Endothelial cell of umbilical vein (primary cell): ENCODE data around the gene CELSR3. TPM values are rescaled to one million over a fixed set of nuclear protein-coding genes. Genes with fewer than 3 reads are reported as not detected.

ENCODE experiments used
- BruUV-seq: library from RNA; stranded (reverse); fragments of 400-500 nt; replicated peaks from 2 replicates; lab custom pipeline; 2021; lab: Mats Ljungman, UMichigan
- CTCF ChIA-PET: fragments of 300-600, 350-600 bp; sonication (Branson Sonifier 250); formaldehyde crosslinking; loops from one replicate; lab custom pipeline; 2021; ENCODE audit warnings: antibody characterized with exemption, inconsistent platforms; lab: Charles Lee
- POLR2A ChIA-PET: fragments of 300-600, 350-600 bp; sonication (Branson Sonifier 250); formaldehyde crosslinking; loops from one replicate; lab custom pipeline; 2021; ENCODE audit warnings: antibody characterized with exemption, inconsistent platforms; lab: Charles Lee
- DNase-seq: peaks from one replicate; pipeline ENCODE4 v3.0.0-alpha.2; 2011; ENCODE audit warnings: low read depth, low spot score
- FAIRE-seq: peaks from 2 replicates; lab custom pipeline; 2011; peaks lifted over from hg19 to GRCh38; lab: Jason Lieb, UNC
- H2AFZ ChIP-seq: 2 replicates; pipeline ENCODE4 v1.6.0; 2012; ENCODE audit warnings: low read depth, low read length, control low read depth, inconsistent platforms
- H3K27ac ChIP-seq: 2 replicates; pipeline ENCODE4 v1.5.1; 2011; ENCODE audit warnings: low read depth, mild to moderate bottlenecking, control low read depth, low read length, moderate library complexity; ENCODE audit not compliant: insufficient read depth
- H3K27me3 ChIP-seq, 2 experiments: 2 replicates each; pipeline versions ENCODE4 v1.6.0 to v1.6.1; 2011; ENCODE audit warnings: low read length in 2 of 2, mixed read lengths in 1 of 2; ENCODE audit not compliant: control insufficient read depth in 2 of 2, insufficient read depth in 2 of 2
- H3K36me3 ChIP-seq, 2 experiments: 2 replicates in 1 of 2; 3 replicates in 1 of 2; pipeline ENCODE4 v1.5.1; 2011; ENCODE audit warnings: low read length in 2 of 2, mild to moderate bottlenecking in 1 of 2, moderate library complexity in 1 of 2; ENCODE audit not compliant: control insufficient read depth in 2 of 2, insufficient read depth in 2 of 2; ENCODE audit errors: extremely low read depth in 1 of 2
- H3K4me1 ChIP-seq: 3 replicates; pipeline ENCODE4 v1.5.1; 2011; ENCODE audit warnings: mild to moderate bottlenecking, low read length; ENCODE audit not compliant: control insufficient read depth, insufficient read depth; ENCODE audit errors: extremely low read depth
- H3K4me2 ChIP-seq: 2 replicates; pipeline ENCODE4 v1.6.1; 2011; ENCODE audit warnings: low read length, control low read depth, mixed read lengths; ENCODE audit not compliant: insufficient read depth
- H3K4me3 ChIP-seq, 3 experiments: fragments of 200-600 bp in 1 of 3; sonication (generic), shearing (Covaris generic) in 1 of 3; replicated peaks in 1 of 3; 2 replicates each; pipeline ENCODE4 v1.5.1; 2011 to 2016; ENCODE audit warnings: control low read depth in 3 of 3, low read length in 3 of 3, mild to moderate bottlenecking in 2 of 3, inconsistent platforms in 1 of 3, low read depth in 1 of 3, moderate library complexity in 1 of 3; ENCODE audit not compliant: insufficient read depth in 1 of 3
- H3K79me2 ChIP-seq: 2 replicates; pipeline ENCODE4 v1.6.0; 2012; ENCODE audit warnings: low read length, inconsistent platforms; ENCODE audit not compliant: control insufficient read depth, insufficient read depth
- H3K9ac ChIP-seq: replicated peaks from 2 replicates; pipeline ENCODE3; 2011; ENCODE audit warnings: low read length, control low read depth; ENCODE audit not compliant: insufficient read depth; ENCODE audit errors: extremely low read depth
- H3K9me1 ChIP-seq: replicated peaks from 3 replicates; pipeline ENCODE4 v1.6.0; 2011; ENCODE audit warnings: mild to moderate bottlenecking, low read length; ENCODE audit not compliant: control insufficient read depth, insufficient read depth; ENCODE audit errors: extremely low read depth
- H3K9me3 ChIP-seq: replicated peaks from 2 replicates; pipeline ENCODE4 v1.5.1; 2012; ENCODE audit warnings: low read length, inconsistent platforms; ENCODE audit not compliant: control insufficient read depth, insufficient read depth
- H4K20me1 ChIP-seq: replicated peaks from 2 replicates; pipeline ENCODE3; 2011; ENCODE audit warnings: mild to moderate bottlenecking, low read length; ENCODE audit not compliant: control insufficient read depth, insufficient read depth; ENCODE audit errors: extremely low read depth
- FOS ChIP-seq: IDR thresholded peaks from 2 replicates; pipeline ENCODE4 v1.6.1; 2011; ENCODE audit warnings: mild to moderate bottlenecking, low read length, moderate library complexity, borderline replicate concordance; ENCODE audit not compliant: insufficient read depth
- MYC ChIP-seq: IDR thresholded peaks from one replicate; pipeline ENCODE4 v1.6.1; 2011; ENCODE audit warnings: mild to moderate bottlenecking, low read depth, low read length
- POLR2A ChIP-seq: IDR thresholded peaks from 2 replicates; pipeline ENCODE4 v1.6.1; 2012; ENCODE audit warnings: low read depth, mild to moderate bottlenecking, control low read depth, low read length
- POLR2AphosphoS5 ChIP-seq: IDR thresholded peaks from 2 replicates; pipeline ENCODE4 v1.6.1; 2012; ENCODE audit warnings: low read depth, mild to moderate bottlenecking, control low read depth, low read length, moderate library complexity; ENCODE audit not compliant: insufficient read depth
- dilution Hi-C: fragments of 300-500 bp; cut with MboI; formaldehyde crosslinking; loops from one replicate; pipeline ENCODE4 v1.15.0; 2019; ENCODE audit warnings: low sequenced_read_pairs; ENCODE audit not compliant: extremely low pct_ligation_motif_present
- intact Hi-C: fragments of 100-400 bp; cut with micrococcal nuclease; formaldehyde crosslinking; loops from one replicate; pipeline ENCODE4 v1.10.0; 2022
- polyA plus RNA-seq, 4 experiments: library from polyadenylated mRNA; depleted of rRNA in 3 of 4; stranded (reverse) in 3 of 4; unstranded in 1 of 4; fragments of >200 nt; gene quantifications; 2 replicates each; pipeline versions ENCODE4 v1.2.1 to v1.2.3, GENCODE V29; 2011 to 2012; ENCODE audit warnings: missing spikeins in 1 of 4
- total RNA-seq: library from RNA; stranded (reverse); gene quantifications from 2 replicates; pipeline ENCODE4 v1.2.3, GENCODE V29; 2021
- TF ChIP-seq, protein P1 (sequence below), 2 donors: IDR thresholded peaks; 1 replicate in 1 of 2; 2 replicates in 1 of 2; pipeline ENCODE4 v1.5.1; 2011; ENCODE audit warnings: low read length in 2 of 2, mild to moderate bottlenecking in 2 of 2, moderate library complexity in 2 of 2, control low read depth in 1 of 2, inconsistent platforms in 1 of 2, low read depth in 1 of 2; ENCODE audit not compliant: insufficient read depth in 1 of 2; ENCODE audit errors: extremely low read depth in 1 of 2

The CELSR3 gene
- total and polyA plus RNA-seq, 2 donors (not counting 3 experiments of a cell fraction or from before 2014, with no cell fraction given): 0.25 to 0.71 TPM

DNA sequence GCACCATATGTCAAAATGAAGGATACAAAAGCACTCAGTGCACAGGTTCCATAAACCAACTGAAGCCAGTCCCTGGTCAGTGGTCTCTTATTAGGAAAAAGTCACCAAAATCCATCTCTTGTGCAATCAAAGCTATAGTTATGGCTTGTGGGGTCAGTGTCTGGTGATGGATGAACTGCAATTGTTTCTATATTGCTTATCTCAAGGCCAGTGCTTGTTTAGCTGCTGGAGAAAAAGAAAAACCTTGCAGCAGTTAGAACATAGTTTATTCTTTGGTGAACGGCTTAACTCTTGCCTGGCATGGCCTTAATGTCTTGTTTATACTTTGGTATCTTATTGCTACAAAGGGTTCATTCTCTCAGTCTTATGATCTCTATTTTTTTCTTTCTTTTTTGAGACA lies 50.4 kb downstream of the CELSR3 start:
- Histone ChIP-seq H3K4me2 (no peak overlapping the region), H3K9me3 (peaks cover 3% of the 10 kb centered on the region), H3K79me2 (peaks cover 13% of the 10 kb centered on the region), H3K27me3 (no peaks in the 10 kb centered on the region), H2AFZ (no peak overlapping the region), H3K9me1 (no peaks in the 10 kb centered on the region), H3K4me3 (no peak overlapping the region), H3K9ac (no peak overlapping the region), H3K27ac (no peak overlapping the region), H3K36me3 (no peaks in the 10 kb centered on the region), H4K20me1 (no peaks in the 10 kb centered on the region), H3K4me1 (peaks cover 14% of the 10 kb centered on the region)
- no TSS peak for BruUV-seq
- FAIRE-seq (no peak), DNase-seq (no peak)
- ChIA-PET POLR2A (no interaction called here), CTCF (interaction anchor here (1.1 to 1.5 kb wide), 2 partner anchors 24 to 49 kb away, joined by 3 read pairs; partner anchors contain the start of gene UCN2)
- dilution Hi-C loops (no loop called here), intact Hi-C loops (no loop called here)
- TF ChIP-seq, protein P1, sequence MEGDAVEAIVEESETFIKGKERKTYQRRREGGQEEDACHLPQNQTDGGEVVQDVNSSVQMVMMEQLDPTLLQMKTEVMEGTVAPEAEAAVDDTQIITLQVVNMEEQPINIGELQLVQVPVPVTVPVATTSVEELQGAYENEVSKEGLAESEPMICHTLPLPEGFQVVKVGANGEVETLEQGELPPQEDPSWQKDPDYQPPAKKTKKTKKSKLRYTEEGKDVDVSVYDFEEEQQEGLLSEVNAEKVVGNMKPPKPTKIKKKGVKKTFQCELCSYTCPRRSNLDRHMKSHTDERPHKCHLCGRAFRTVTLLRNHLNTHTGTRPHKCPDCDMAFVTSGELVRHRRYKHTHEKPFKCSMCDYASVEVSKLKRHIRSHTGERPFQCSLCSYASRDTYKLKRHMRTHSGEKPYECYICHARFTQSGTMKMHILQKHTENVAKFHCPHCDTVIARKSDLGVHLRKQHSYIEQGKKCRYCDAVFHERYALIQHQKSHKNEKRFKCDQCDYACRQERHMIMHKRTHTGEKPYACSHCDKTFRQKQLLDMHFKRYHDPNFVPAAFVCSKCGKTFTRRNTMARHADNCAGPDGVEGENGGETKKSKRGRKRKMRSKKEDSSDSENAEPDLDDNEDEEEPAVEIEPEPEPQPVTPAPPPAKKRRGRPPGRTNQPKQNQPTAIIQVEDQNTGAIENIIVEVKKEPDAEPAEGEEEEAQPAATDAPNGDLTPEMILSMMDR (IDR thresholded peaks at IDR 0.05; ENCODE audit: extremely low read depth in 1 of 2, insufficient read depth in 1 of 2, low read depth in 1 of 2, low read length in 2 of 2): no peak
- no peak for TF ChIP-seq MYC

DNA sequence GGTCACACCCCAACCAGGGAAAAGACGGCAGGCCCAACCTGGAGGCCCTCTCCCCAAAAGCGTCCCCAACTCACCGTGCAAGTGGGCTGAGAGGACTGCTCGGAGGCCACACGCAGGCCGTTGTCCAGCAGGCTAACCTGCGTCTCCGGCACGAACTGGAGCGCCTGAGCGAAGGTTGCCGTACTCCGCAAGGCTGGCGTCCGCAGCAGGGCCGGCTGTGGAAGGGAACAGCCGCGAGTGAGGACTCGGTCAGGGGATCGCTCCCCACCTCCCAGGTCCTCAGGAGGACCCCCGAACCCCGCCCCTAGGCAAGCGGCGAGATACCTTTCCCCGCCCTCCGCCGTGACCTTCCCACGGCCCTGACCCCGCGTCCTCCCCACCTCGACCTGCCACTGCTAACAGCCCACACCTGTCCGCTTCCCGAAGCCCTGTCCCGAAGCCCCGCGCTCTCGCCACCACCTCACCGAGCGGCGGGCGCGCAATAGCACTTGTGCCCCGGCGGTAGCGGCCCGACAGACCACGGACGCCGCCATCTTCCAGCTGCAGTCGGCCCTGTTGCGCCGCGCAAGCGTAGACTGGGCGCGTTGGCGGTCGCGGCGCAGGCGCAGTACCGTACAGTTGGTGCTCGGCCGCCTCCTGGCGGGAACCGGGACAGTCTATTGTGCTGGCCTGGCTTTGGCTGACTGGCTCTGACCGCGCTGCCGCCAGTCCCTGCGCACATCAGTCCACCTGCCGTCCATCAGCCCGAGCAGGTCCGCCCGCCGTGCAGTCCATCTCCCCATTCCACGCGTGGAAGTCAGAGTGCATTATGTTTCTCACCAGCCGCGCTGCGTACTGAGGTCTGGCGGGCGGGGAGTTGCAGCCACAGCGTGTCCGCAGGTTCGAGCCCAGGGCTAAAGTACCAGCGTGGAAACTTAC lies 53.3 kb downstream of the CELSR3 start, which contains the start of gene UQCRC1:
UQCRC1 (minus strand) TSS at position 559 of the 918 bp plus-strand sequence; CDS start at position 533, 26 bp downstream.
- Histone ChIP-seq H3K9me1 (no peaks in the 10 kb centered on the region), H3K9ac (peak within 1 kb of the TSS; percentile 64), H4K20me1 (no peaks in the 10 kb centered on the region), H3K27ac (peak within 1 kb of the TSS; percentile 9), H3K27me3 (no peaks in the 10 kb centered on the region), H3K36me3 (peaks cover 5 to 15% of the 10 kb centered on the region in 2 experiments), H3K4me1 (peaks cover 13% of the 10 kb centered on the region), H3K9me3 (no peaks in the 10 kb centered on the region), H3K4me2 (peak within 1 kb of the TSS; percentile 87), H3K79me2 (peaks cover 13% of the 10 kb centered on the region), H2AFZ (peak within 1 kb of the TSS; percentile 83), H3K4me3 (peak within 1 kb of the TSS; percentile 52 to 85 (median 73))
- FAIRE-seq: peak; percentile 98
- dilution Hi-C loops: no loop called here
- TF ChIP-seq POLR2AphosphoS5 (peak; percentile 97), MYC (no peak), FOS (no peak), POLR2A (peak; percentile 96)
- TF ChIP-seq, protein P1 (IDR thresholded peaks at IDR 0.05; ENCODE audit: extremely low read depth in 1 of 2, insufficient read depth in 1 of 2, low read depth in 1 of 2, low read length in 2 of 2): peak; percentile 52 to 84
- BruUV-seq: no TSS peak
- DNase-seq: peak; percentile 96
- CTCF ChIA-PET: interaction anchor here (0.5 to 2.0 kb wide), 9 partner anchors 15 to 336 kb away, joined by 3 to 11 read pairs (median 4); partner anchors contain the start of genes CELSR3 and SLC26A6
- POLR2A ChIA-PET: no interaction called here
- intact Hi-C loops: loop anchor here (1.0 to 2.0 kb wide), 6 partner anchors 26 to 415 kb away; partner anchors contain the start of genes NCKIPSD, PFKFB4 and SLC26A6
